Activated CD4-positive, alpha-beta T cell treated with anti-CD3 and anti-CD28 coated beads, Interleukin-2, amount 10 ng/mL, durations not matched to agents 7 days and 5 days (primary cell): ENCODE measurements around the gene GLS. TPM values are rescaled to one million over a fixed set of nuclear protein-coding genes. Genes with fewer than 3 reads are reported as not detected.

ENCODE experiments used
- CTCF ChIA-PET: fragments of 350-600 bp; sonication (Branson Sonifier 250); formaldehyde crosslinking; loops from one replicate; lab custom pipeline; 2021; ENCODE audit warnings: antibody characterized with exemption; lab: Charles Lee
- POLR2A ChIA-PET: fragments of 350-600 bp; sonication (Branson Sonifier 250); formaldehyde crosslinking; loops from one replicate; lab custom pipeline; 2021; ENCODE audit warnings: antibody characterized with exemption; lab: Charles Lee
- DNase-seq: peaks from one replicate; pipeline ENCODE4 v3.0.0-alpha.2; 2020
- H3K27ac Mint-ChIP-seq: one replicate; pipeline ENCODE4 v1.8.0; 2021; ENCODE audit warnings: mild to moderate bottlenecking, moderate library complexity, mixed read lengths
- H3K27me3 Mint-ChIP-seq: one replicate; pipeline ENCODE4 v1.8.0; 2021; ENCODE audit warnings: mixed read lengths
- H3K36me3 Mint-ChIP-seq: one replicate; pipeline ENCODE4 v1.8.0; 2021; ENCODE audit warnings: low read depth, mixed read lengths
- H3K4me1 Mint-ChIP-seq: one replicate; pipeline ENCODE4 v1.8.0; 2021; ENCODE audit warnings: mixed read lengths
- H3K4me3 Mint-ChIP-seq: one replicate; pipeline ENCODE4 v1.8.0; 2021; ENCODE audit warnings: mild to moderate bottlenecking, moderate library complexity, mixed read lengths
- H3K9me3 Mint-ChIP-seq: one replicate; pipeline ENCODE4 v1.8.0; 2021; ENCODE audit warnings: mixed read lengths
- total RNA-seq, 2 experiments: library from RNA; stranded (reverse); gene quantifications; one replicate each; pipeline ENCODE4 v1.2.3, GENCODE V29; 2021

Gene GLS
- total RNA-seq, 2 experiments from 2014 or later = 142 to 155 TPM

- no peak overlapping the region for H3K27ac Mint-ChIP-seq
- peaks cover 64% of the 10 kb centered on the region for H3K36me3 Mint-ChIP-seq
- no peaks in the 10 kb centered on the region for H3K9me3 Mint-ChIP-seq
- peaks cover 39% of the 10 kb centered on the region for H3K4me1 Mint-ChIP-seq
- DNase-seq = no peak
- ChIA-PET CTCF (no interaction called here), POLR2A (no interaction called here)
- H3K4me3 Mint-ChIP-seq = no peak overlapping the region
- no peaks in the 10 kb centered on the region for H3K27me3 Mint-ChIP-seq
Observed at GRCh38 chr2:190920085-190920484, 39.5 kb downstream of the GLS start.

GRCh38 chr2:190922376-190922775 is 41.8 kb downstream of the GLS start:
- POLR2A ChIA-PET = no interaction called here
- no peak overlapping the region for H3K27ac Mint-ChIP-seq
- no peaks in the 10 kb centered on the region for H3K9me3 Mint-ChIP-seq

GRCh38 chr2:190927301-190927700 is 46.7 kb downstream of the GLS start:
- peaks cover 8% of the 10 kb centered on the region for H3K4me1 Mint-ChIP-seq
- DNase-seq = no peak
- CTCF ChIA-PET = interaction anchor here (0.5 to 1.5 kb wide), 2 partner anchors 20 to 24 kb away, joined by 3 to 4 read pairs; no protein-coding TSS in a partner anchor

More at GRCh38 chr2:190922376-190922775, 41.8 kb downstream of the GLS start:
- CTCF ChIA-PET = no interaction called here
- peaks cover 57% of the 10 kb centered on the region for H3K36me3 Mint-ChIP-seq
- no peak for DNase-seq
- H3K4me3 Mint-ChIP-seq = no peak overlapping the region
- peaks cover 21% of the 10 kb centered on the region for H3K4me1 Mint-ChIP-seq
- no peaks in the 10 kb centered on the region for H3K27me3 Mint-ChIP-seq

GRCh38 chr2:190929919-190930318 is 49.3 kb downstream of the GLS start:
- Mint-ChIP-seq H3K9me3 (no peaks in the 10 kb centered on the region), H3K27ac (no peak overlapping the region), H3K27me3 (no peaks in the 10 kb centered on the region), H3K4me3 (no peak overlapping the region), H3K36me3 (peaks cover 45% of the 10 kb centered on the region), H3K4me1 (peaks cover 2% of the 10 kb centered on the region)
- no peak for DNase-seq
- CTCF ChIA-PET = interaction anchor here (1.0 kb wide), 1 partner anchor 21 kb away, joined by 3 read pairs; no protein-coding TSS in a partner anchor
- POLR2A ChIA-PET = no interaction called here

More at GRCh38 chr2:190927301-190927700, 46.7 kb downstream of the GLS start:
- H3K36me3 Mint-ChIP-seq = peaks cover 58% of the 10 kb centered on the region
- no peaks in the 10 kb centered on the region for H3K27me3 Mint-ChIP-seq
- no peak overlapping the region for H3K4me3 Mint-ChIP-seq
- H3K9me3 Mint-ChIP-seq = no peaks in the 10 kb centered on the region
- POLR2A ChIA-PET = no interaction called here
- peak overlapping the region; percentile 41 for H3K27ac Mint-ChIP-seq

- peak overlapping the region; percentile 16 for H3K27ac Mint-ChIP-seq
- DNase-seq = no peak
- H3K4me3 Mint-ChIP-seq = no peak overlapping the region
- CTCF ChIA-PET = interaction anchor here (1.0 kb wide), 1 partner anchor 20 kb away, joined by 3 read pairs; no protein-coding TSS in a partner anchor
- no peaks in the 10 kb centered on the region for H3K27me3 Mint-ChIP-seq
- no peaks in the 10 kb centered on the region for H3K9me3 Mint-ChIP-seq
- POLR2A ChIA-PET = no interaction called here
- H3K36me3 Mint-ChIP-seq = peaks cover 42% of the 10 kb centered on the region
- H3K4me1 Mint-ChIP-seq = peaks cover 2% of the 10 kb centered on the region
Observed at GRCh38 chr2:190930411-190930810, 49.8 kb downstream of the GLS start.

- H3K27me3 Mint-ChIP-seq = no peaks in the 10 kb centered on the region
- no peak overlapping the region for H3K27ac Mint-ChIP-seq
- H3K4me3 Mint-ChIP-seq = no peak overlapping the region
- DNase-seq = no peak
- ChIA-PET CTCF (no interaction called here), POLR2A (no interaction called here)
- peaks cover 2% of the 10 kb centered on the region for H3K4me1 Mint-ChIP-seq
- peaks cover 35% of the 10 kb centered on the region for H3K36me3 Mint-ChIP-seq
- no peaks in the 10 kb centered on the region for H3K9me3 Mint-ChIP-seq
Observed at GRCh38 chr2:190932514-190932913, 51.9 kb downstream of the GLS start.

- Mint-ChIP-seq H3K4me3 (no peak overlapping the region), H3K4me1 (peaks cover 2% of the 10 kb centered on the region), H3K27ac (no peak overlapping the region), H3K27me3 (no peaks in the 10 kb centered on the region), H3K9me3 (no peaks in the 10 kb centered on the region), H3K36me3 (peaks cover 32% of the 10 kb centered on the region)
- no peak for DNase-seq
- ChIA-PET POLR2A (no interaction called here), CTCF (no interaction called here)
Observed at GRCh38 chr2:190933361-190933760, 52.7 kb downstream of the GLS start.

- Mint-ChIP-seq H3K27ac (no peak overlapping the region), H3K4me1 (peaks cover 2% of the 10 kb centered on the region), H3K27me3 (no peaks in the 10 kb centered on the region), H3K36me3 (peaks cover 23% of the 10 kb centered on the region), H3K9me3 (no peaks in the 10 kb centered on the region), H3K4me3 (no peak overlapping the region)
- CTCF ChIA-PET = interaction anchor here (1.3 kb wide), 1 partner anchor 12 kb away, joined by 3 read pairs; no protein-coding TSS in a partner anchor
- DNase-seq = no peak
- POLR2A ChIA-PET = no interaction called here
Observed at GRCh38 chr2:190935054-190935453, 54.4 kb downstream of the GLS start.

- POLR2A ChIA-PET = no interaction called here
- Mint-ChIP-seq H3K9me3 (no peaks in the 10 kb centered on the region), H3K4me1 (peaks cover 2% of the 10 kb centered on the region), H3K4me3 (no peak overlapping the region), H3K27ac (no peak overlapping the region), H3K27me3 (no peaks in the 10 kb centered on the region), H3K36me3 (peaks cover 5% of the 10 kb centered on the region)
- CTCF ChIA-PET = no interaction called here
- DNase-seq = no peak
Observed at GRCh38 chr2:190938771-190939335, 58.2 kb downstream of the GLS start.

- CTCF ChIA-PET = no interaction called here
- Mint-ChIP-seq H3K27ac (no peak overlapping the region), H3K4me3 (no peak overlapping the region), H3K36me3 (peaks cover 2% of the 10 kb centered on the region), H3K27me3 (no peaks in the 10 kb centered on the region), H3K4me1 (no peaks in the 10 kb centered on the region), H3K9me3 (no peaks in the 10 kb centered on the region)
- POLR2A ChIA-PET = no interaction called here
- DNase-seq = no peak
Observed at GRCh38 chr2:190940454-190940853, 59.8 kb downstream of the GLS start.

GRCh38 chr2:190941571-190941970 is 61.0 kb downstream of the GLS start:
- POLR2A ChIA-PET = no interaction called here
- H3K27ac Mint-ChIP-seq = no peak overlapping the region

GRCh38 chr2:190942697-190943096 is 62.1 kb downstream of the GLS start:
- Mint-ChIP-seq H3K9me3 (no peaks in the 10 kb centered on the region), H3K4me1 (peaks cover 5% of the 10 kb centered on the region), H3K27me3 (no peaks in the 10 kb centered on the region), H3K36me3 (no peaks in the 10 kb centered on the region), H3K4me3 (no peak overlapping the region), H3K27ac (no peak overlapping the region)
- POLR2A ChIA-PET = no interaction called here
- CTCF ChIA-PET = no interaction called here
- DNase-seq = no peak

More at GRCh38 chr2:190941571-190941970, 61.0 kb downstream of the GLS start:
- CTCF ChIA-PET = no interaction called here
- no peaks in the 10 kb centered on the region for H3K9me3 Mint-ChIP-seq
- H3K36me3 Mint-ChIP-seq = no peaks in the 10 kb centered on the region
- DNase-seq = no peak
- H3K4me3 Mint-ChIP-seq = no peak overlapping the region
- H3K4me1 Mint-ChIP-seq = peaks cover 2% of the 10 kb centered on the region
- no peaks in the 10 kb centered on the region for H3K27me3 Mint-ChIP-seq

GRCh38 chr2:190943706-190944105 is 63.1 kb downstream of the GLS start:
- Mint-ChIP-seq H3K27ac (no peak overlapping the region), H3K4me3 (no peak overlapping the region), H3K4me1 (peaks cover 5% of the 10 kb centered on the region), H3K36me3 (no peaks in the 10 kb centered on the region), H3K9me3 (no peaks in the 10 kb centered on the region), H3K27me3 (no peaks in the 10 kb centered on the region)
- no peak for DNase-seq
- POLR2A ChIA-PET = no interaction called here
- CTCF ChIA-PET = no interaction called here
